ENCODE results near the gene ABHD6. TPM values are rescaled to one million over a fixed set of nuclear protein-coding genes. Genes with fewer than 3 reads are reported as not detected.

Gene ABHD6
- total and polyA plus RNA-seq, 2 donors (not counting 3 experiments of a cell fraction or from before 2014, with no cell fraction given), result 5.8 to 7.5 TPM

GRCh38 chr3:58324391-58325390 is 87.1 kb downstream of the ABHD6 start:
- CTCF ChIA-PET, result interaction anchor here (0.6 to 4.2 kb wide), 9 partner anchors 9 to 93 kb away, joined by 3 to 16 read pairs (median 3); partner anchors contain the start of genes HTD2 and RPP14
- POLR2A ChIA-PET, result interaction anchor here (1.2 kb wide), 1 partner anchor 19 kb away, joined by 3 read pairs; the partner anchor contains the start of gene RPP14
- Histone ChIP-seq H4K20me1 (replicated peaks; ENCODE audit: control insufficient read depth, extremely low read depth, insufficient read depth, low read length) (no peaks in the 10 kb centered on the region), H2AFZ (ENCODE audit: low read depth, low read length) (no peak overlapping the region), H3K4me1 (ENCODE audit: control insufficient read depth, extremely low read depth, insufficient read depth, low read length) (peaks cover 19% of the 10 kb centered on the region), H3K4me2 (ENCODE audit: insufficient read depth, low read length) (peak overlapping the region; percentile 37), H3K9me1 (replicated peaks; ENCODE audit: control insufficient read depth, extremely low read depth, insufficient read depth, low read length) (no peaks in the 10 kb centered on the region), H3K27ac (ENCODE audit: insufficient read depth, low read depth, low read length) (peak overlapping the region; percentile 14), H3K27me3 (ENCODE audit: control insufficient read depth in 2 of 2, insufficient read depth in 2 of 2, low read length in 2 of 2) (no peaks in the 10 kb centered on the region), H3K79me2 (ENCODE audit: control insufficient read depth, insufficient read depth, low read length) (no peaks in the 10 kb centered on the region), H3K9me3 (replicated peaks; ENCODE audit: control insufficient read depth, insufficient read depth, low read length) (no peaks in the 10 kb centered on the region), H3K4me3 (replicated peaks in 1 of 3; ENCODE audit: insufficient read depth in 1 of 3, low read depth in 1 of 3, low read length in 3 of 3) (no peak overlapping the region), H3K36me3 (ENCODE audit: control insufficient read depth in 2 of 2, extremely low read depth in 1 of 2, insufficient read depth in 2 of 2, low read length in 2 of 2) (no peaks in the 10 kb centered on the region), H3K9ac (replicated peaks; ENCODE audit: extremely low read depth, insufficient read depth, low read length) (peak overlapping the region; percentile 25)
- dilution Hi-C loops (cut with MboI; ENCODE audit: extremely low pct_ligation_motif_present, low sequenced_read_pairs) (no loop called here), intact Hi-C loops (cut with micrococcal nuclease) (loop anchor here (1.0 to 2.0 kb wide), 2 partner anchors 8 to 304 kb away; partner anchors contain the start of gene PXK)
- BruUV-seq (replicated peaks), result no TSS peak
- no peak for TF ChIP-seq POLR2AphosphoS5 (IDR thresholded peaks at IDR 0.05; ENCODE audit: insufficient read depth, low read depth, low read length)
- FAIRE-seq (peak; percentile 77), DNase-seq (ENCODE audit: low read depth, low spot score) (peak; percentile 89)

GRCh38 chr3:58325525-58325992 is 88.0 kb downstream of the ABHD6 start:
- no peak overlapping the region for H3K4me3 ChIP-seq (replicated peaks in 1 of 3; ENCODE audit: insufficient read depth in 1 of 3, low read depth in 1 of 3, low read length in 3 of 3)
- POLR2A ChIA-PET, result interaction anchor here (1.2 kb wide), 1 partner anchor 20 kb away, joined by 3 read pairs; the partner anchor contains the start of gene RPP14
- peak overlapping the region; percentile 39 for H3K4me2 ChIP-seq (ENCODE audit: insufficient read depth, low read length)
- H3K9me1 ChIP-seq (replicated peaks; ENCODE audit: control insufficient read depth, extremely low read depth, insufficient read depth, low read length), result no peaks in the 10 kb centered on the region
- no peak overlapping the region for H2AFZ ChIP-seq (ENCODE audit: low read depth, low read length)
- H3K27me3 ChIP-seq (ENCODE audit: control insufficient read depth in 2 of 2, insufficient read depth in 2 of 2, low read length in 2 of 2), result no peaks in the 10 kb centered on the region
- peaks cover 19% of the 10 kb centered on the region for H3K4me1 ChIP-seq (ENCODE audit: control insufficient read depth, extremely low read depth, insufficient read depth, low read length)
- H3K36me3 ChIP-seq (ENCODE audit: control insufficient read depth in 2 of 2, extremely low read depth in 1 of 2, insufficient read depth in 2 of 2, low read length in 2 of 2), result no peaks in the 10 kb centered on the region
- CTCF ChIA-PET, result interaction anchor here (1.4 to 4.2 kb wide), 5 partner anchors 9 to 92 kb away, joined by 3 to 16 read pairs (median 4); partner anchors contain the start of genes HTD2 and RPP14
- no peaks in the 10 kb centered on the region for H3K9me3 ChIP-seq (replicated peaks; ENCODE audit: control insufficient read depth, insufficient read depth, low read length)
- H3K27ac ChIP-seq (ENCODE audit: insufficient read depth, low read depth, low read length), result peak overlapping the region; percentile 14
- no TSS peak for BruUV-seq (replicated peaks)
- no peak overlapping the region for H3K9ac ChIP-seq (replicated peaks; ENCODE audit: extremely low read depth, insufficient read depth, low read length)
- peak; percentile 49 for FAIRE-seq
- dilution Hi-C loops (cut with MboI; ENCODE audit: extremely low pct_ligation_motif_present, low sequenced_read_pairs), result no loop called here
- no peaks in the 10 kb centered on the region for H3K79me2 ChIP-seq (ENCODE audit: control insufficient read depth, insufficient read depth, low read length)
- intact Hi-C loops (cut with micrococcal nuclease), result loop anchor here (2.0 kb wide), 1 partner anchor 303 kb away; no protein-coding TSS in a partner anchor
- peak; percentile 70 for DNase-seq (ENCODE audit: low read depth, low spot score)
- TF ChIP-seq FOS (IDR thresholded peaks at IDR 0.05; ENCODE audit: borderline replicate concordance, insufficient read depth, low read length), result no peak
- no peaks in the 10 kb centered on the region for H4K20me1 ChIP-seq (replicated peaks; ENCODE audit: control insufficient read depth, extremely low read depth, insufficient read depth, low read length)
